Ovary (tissue), 3 donors: ENCODE results near the gene ZMIZ2.

Experiments used
- CTCF ChIP-seq, 3 donors: fragments of 450-650 bp in 2 of 3; fragments of 200-600 bp in 1 of 3; IDR thresholded peaks; one replicate each; pipeline versions ENCODE4 v1.5.1 to v1.8.0; 2016 to 2022; ENCODE audit warnings: antibody characterized with exemption in 3 of 3, mild to moderate bottlenecking in 1 of 3
- EP300 ChIP-seq: sonication (generic); formaldehyde crosslinking; IDR thresholded peaks from one replicate; pipeline ENCODE4 v1.6.1; 2017; ENCODE audit warnings: antibody characterized with exemption
- POLR2A ChIP-seq: fragments of 450-650 bp; IDR thresholded peaks from one replicate; pipeline ENCODE4 v1.6.1; 2017; ENCODE audit warnings: antibody characterized with exemption, mild to moderate bottlenecking, moderate library complexity
- donor health status: DM: no; HTN: no; CAD: no.

GRCh38 chr7:44712012-44712411 lies 36.6 kb upstream of the ZMIZ2 start:
- TF ChIP-seq CTCF (IDR thresholded peaks at IDR 0.05) (no peak), EP300 (no peak), POLR2A (no peak)
